Neural progenitor cell (in vitro differentiated cells): ENCODE data around the gene SLBP. TPM values are rescaled to one million over a fixed set of nuclear protein-coding genes. Genes with fewer than 3 reads are reported as not detected.

Experiments
- DNase-seq: peaks from one replicate; pipeline ENCODE4 v3.0.0-alpha.2; 2016; ENCODE audit warnings: low spot score
- H2AFZ ChIP-seq: fragments of 200-600 bp; sonication (generic); replicated peaks from 2 replicates; pipeline ENCODE4 v1.6.1; 2016; ENCODE audit warnings: antibody characterized with exemption
- H3F3A ChIP-seq: fragments of 200-600 bp; sonication (generic); 2 replicates; pipeline ENCODE4 v1.6.1; 2016; ENCODE audit warnings: antibody characterized with exemption, low read depth
- H3K27ac ChIP-seq: fragments of 200-600 bp; sonication (generic); 2 replicates; pipeline ENCODE4 v1.5.1; 2016; ENCODE audit warnings: mild to moderate bottlenecking
- H3K27me3 ChIP-seq: fragments of 200-600 bp; sonication (generic); 2 replicates; pipeline ENCODE4 v1.6.1; 2016; ENCODE audit warnings: mild to moderate bottlenecking, moderate library complexity
- H3K36me3 ChIP-seq: fragments of 200-600 bp; sonication (generic); 2 replicates; pipeline ENCODE4 v1.5.1; 2016
- H3K4me1 ChIP-seq: fragments of 200-600 bp; sonication (generic); 2 replicates; pipeline ENCODE4 v1.6.1; 2016; ENCODE audit warnings: mixed run types
- H3K4me2 ChIP-seq: fragments of 200-600 bp; sonication (generic); 2 replicates; pipeline ENCODE4 v1.6.1; 2016
- H3K4me3 ChIP-seq: fragments of 200-600 bp; sonication (generic); 2 replicates; pipeline ENCODE4 v1.5.1; 2016
- H3K79me2 ChIP-seq: fragments of 200-600 bp; sonication (generic); 2 replicates; pipeline ENCODE4 v1.6.1; 2016; ENCODE audit warnings: low read depth
- H3K9ac ChIP-seq: fragments of 200-600 bp; sonication (generic); 2 replicates; pipeline ENCODE4 v1.6.1; 2016
- H3K9me3 ChIP-seq: fragments of 200-600 bp; sonication (generic); 2 replicates; pipeline ENCODE4 v1.5.1; 2016; ENCODE audit warnings: low read depth
- H4K20me1 ChIP-seq: fragments of 200-600 bp; sonication (generic); 2 replicates; pipeline ENCODE4 v1.6.1; 2016; ENCODE audit warnings: low read depth
- H3K27ac Mint-ChIP-seq: 3 replicates; pipeline ENCODE4 v1.8.0; 2021; ENCODE audit warnings: mixed read lengths
- H3K27me3 Mint-ChIP-seq: 2 replicates; pipeline ENCODE4 v1.8.0; 2022; ENCODE audit warnings: low read depth, mild to moderate bottlenecking, inconsistent platforms, moderate library complexity, mixed read lengths; ENCODE audit not compliant: insufficient read depth
- H3K36me3 Mint-ChIP-seq: 3 replicates; pipeline ENCODE4 v1.8.0; 2021; ENCODE audit warnings: mixed read lengths
- H3K4me1 Mint-ChIP-seq: 3 replicates; pipeline ENCODE4 v1.8.0; 2021; ENCODE audit warnings: mixed read lengths
- H3K4me3 Mint-ChIP-seq: 3 replicates; pipeline ENCODE4 v1.8.0; 2021; ENCODE audit warnings: mild to moderate bottlenecking, moderate library complexity, mixed read lengths
- H3K9me3 Mint-ChIP-seq: 3 replicates; pipeline ENCODE4 v1.8.0; 2020; ENCODE audit warnings: mixed read lengths
- EZH2 ChIP-seq: fragments of 200-600 bp; sonication (generic); IDR thresholded peaks from 2 replicates; pipeline ENCODE4 v1.6.1; 2017; ENCODE audit warnings: antibody characterized with exemption, mild to moderate bottlenecking, moderate library complexity
- EZH2phosphoT487 ChIP-seq: fragments of 200-600 bp; sonication (generic); IDR thresholded peaks from 2 replicates; pipeline ENCODE4 v1.6.1; 2017; ENCODE audit warnings: antibody characterized with exemption
- total RNA-seq: library from RNA; depleted of rRNA; stranded (reverse); fragments of >200 nt; gene quantifications from 2 replicates; pipeline ENCODE4 v1.2.3, GENCODE V29; 2015; ENCODE audit warnings: low replicate concordance
- TF ChIP-seq, protein P1 (sequence below): fragments of 200-600 bp; sonication (generic); IDR thresholded peaks from 2 replicates; pipeline ENCODE4 v1.5.1; 2017; ENCODE audit warnings: antibody characterized with exemption, mild to moderate bottlenecking

The SLBP gene
- total RNA-seq, 1 donor from 2014 or later, result 119 TPM

DNA sequence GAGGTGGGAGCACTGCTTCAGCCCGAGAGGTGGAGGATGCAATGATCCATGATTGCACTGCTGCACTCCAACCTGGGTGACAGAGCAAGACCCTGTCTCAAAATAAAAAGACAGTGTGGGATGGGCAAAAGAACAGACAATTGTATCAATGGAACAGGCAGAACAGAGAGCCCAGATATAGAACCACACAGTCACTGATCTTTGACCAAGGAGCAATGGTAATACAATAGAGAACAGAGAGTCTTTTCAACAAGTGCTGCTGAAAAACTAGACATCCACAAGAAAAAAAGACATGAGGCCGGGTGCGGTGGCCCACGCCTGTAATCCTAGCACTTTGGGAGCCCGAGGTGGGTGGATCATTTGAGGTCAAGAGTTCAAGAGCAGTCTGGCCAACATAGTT is 33.9 kb downstream of the SLBP start:
- DNase-seq, result no peak
- H3K4me3 Mint-ChIP-seq, result no peak overlapping the region
- Histone ChIP-seq H3K27me3 (peaks cover 14% of the 10 kb centered on the region), H3K4me2 (no peak overlapping the region), H3K79me2 (no peaks in the 10 kb centered on the region), H3K36me3 (no peaks in the 10 kb centered on the region), H3K9me3 (no peaks in the 10 kb centered on the region), H3K4me1 (no peaks in the 10 kb centered on the region), H4K20me1 (no peaks in the 10 kb centered on the region), H3K4me3 (no peak overlapping the region), H3K9ac (no peak overlapping the region), H3K27ac (no peak overlapping the region), H2AFZ (no peak overlapping the region), H3F3A (peaks cover 10% of the 10 kb centered on the region)
- H3K9me3 Mint-ChIP-seq, result no peaks in the 10 kb centered on the region
- TF ChIP-seq, protein P1, sequence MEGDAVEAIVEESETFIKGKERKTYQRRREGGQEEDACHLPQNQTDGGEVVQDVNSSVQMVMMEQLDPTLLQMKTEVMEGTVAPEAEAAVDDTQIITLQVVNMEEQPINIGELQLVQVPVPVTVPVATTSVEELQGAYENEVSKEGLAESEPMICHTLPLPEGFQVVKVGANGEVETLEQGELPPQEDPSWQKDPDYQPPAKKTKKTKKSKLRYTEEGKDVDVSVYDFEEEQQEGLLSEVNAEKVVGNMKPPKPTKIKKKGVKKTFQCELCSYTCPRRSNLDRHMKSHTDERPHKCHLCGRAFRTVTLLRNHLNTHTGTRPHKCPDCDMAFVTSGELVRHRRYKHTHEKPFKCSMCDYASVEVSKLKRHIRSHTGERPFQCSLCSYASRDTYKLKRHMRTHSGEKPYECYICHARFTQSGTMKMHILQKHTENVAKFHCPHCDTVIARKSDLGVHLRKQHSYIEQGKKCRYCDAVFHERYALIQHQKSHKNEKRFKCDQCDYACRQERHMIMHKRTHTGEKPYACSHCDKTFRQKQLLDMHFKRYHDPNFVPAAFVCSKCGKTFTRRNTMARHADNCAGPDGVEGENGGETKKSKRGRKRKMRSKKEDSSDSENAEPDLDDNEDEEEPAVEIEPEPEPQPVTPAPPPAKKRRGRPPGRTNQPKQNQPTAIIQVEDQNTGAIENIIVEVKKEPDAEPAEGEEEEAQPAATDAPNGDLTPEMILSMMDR, result no peak
- TF ChIP-seq EZH2 (no peak), EZH2phosphoT487 (no peak)
- H3K4me1 Mint-ChIP-seq, result peaks cover 14% of the 10 kb centered on the region
- peaks cover 4% of the 10 kb centered on the region for H3K27me3 Mint-ChIP-seq
- H3K27ac Mint-ChIP-seq, result no peak overlapping the region
- peaks cover 3% of the 10 kb centered on the region for H3K36me3 Mint-ChIP-seq

DNA sequence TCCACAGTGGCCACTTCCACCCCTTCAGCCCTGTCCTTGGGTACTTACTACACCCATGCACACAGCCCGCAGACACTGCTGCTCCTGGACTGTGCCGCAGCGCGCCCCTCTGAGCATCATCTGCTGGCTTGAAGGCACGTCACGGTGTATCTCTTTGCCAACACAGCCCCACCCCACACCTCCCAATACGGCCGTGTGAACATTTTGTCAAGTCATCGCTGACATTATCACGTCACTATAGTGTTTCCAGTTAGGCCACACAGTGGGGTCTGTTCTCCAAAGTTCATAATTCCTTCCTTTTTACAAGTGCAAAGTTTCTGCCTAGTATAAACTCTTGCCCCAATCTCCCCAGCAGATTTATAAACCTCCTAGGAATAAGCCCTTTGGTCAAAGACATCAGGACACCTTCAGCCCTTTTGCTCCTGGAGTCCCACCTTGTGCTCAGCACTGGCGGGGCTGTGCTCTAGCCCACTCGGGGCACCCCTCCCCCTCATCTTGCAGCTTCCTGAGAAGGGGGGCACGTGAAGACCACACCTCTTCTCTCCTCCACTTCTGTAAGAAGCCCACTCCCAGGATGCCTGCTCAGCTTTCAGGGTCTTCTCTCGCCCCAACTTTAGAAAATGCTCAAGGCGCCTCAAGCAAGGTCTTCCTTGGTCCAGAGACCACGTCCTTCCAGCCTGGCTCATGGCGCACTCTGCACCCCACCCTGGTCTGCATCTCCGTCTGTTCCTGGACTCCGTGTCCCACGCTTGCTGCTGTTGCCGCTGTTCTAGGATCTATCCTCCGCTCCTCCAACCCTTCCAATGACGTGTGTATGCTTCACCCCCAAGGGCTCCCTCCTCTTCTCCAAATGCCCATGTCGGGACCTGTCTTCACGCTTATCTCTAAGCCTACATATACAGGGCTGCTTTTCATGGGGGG is 35.3 kb downstream of the SLBP start:
- H4K20me1 ChIP-seq, result no peaks in the 10 kb centered on the region

DNA sequence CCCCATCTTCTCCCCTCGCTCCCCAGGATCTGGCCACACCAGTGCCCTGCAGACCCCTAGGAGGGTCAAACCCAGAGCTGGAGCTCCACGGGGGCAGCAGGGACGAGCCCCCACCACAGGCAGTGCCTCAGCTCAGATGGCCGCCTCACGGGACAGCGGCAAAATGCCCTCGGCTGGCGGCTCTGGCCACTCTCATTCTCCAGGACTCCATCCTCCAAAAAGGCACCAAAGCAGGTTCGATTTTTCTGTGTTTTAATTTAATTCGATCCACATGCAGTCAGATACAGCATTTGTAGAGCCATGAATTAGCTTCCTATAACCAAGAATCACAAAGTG is 36.3 kb downstream of the SLBP start:
- peaks cover 7% of the 10 kb centered on the region for H3K27me3 Mint-ChIP-seq
- no peak overlapping the region for H3K27ac Mint-ChIP-seq
- no peak overlapping the region for H3K27ac ChIP-seq
- H2AFZ ChIP-seq, result no peak overlapping the region
- H4K20me1 ChIP-seq, result no peaks in the 10 kb centered on the region
- H3K4me1 Mint-ChIP-seq, result peaks cover 6% of the 10 kb centered on the region
- no peaks in the 10 kb centered on the region for H3K36me3 ChIP-seq
- no peak overlapping the region for H3K4me3 ChIP-seq
- no peaks in the 10 kb centered on the region for H3F3A ChIP-seq
- no peaks in the 10 kb centered on the region for H3K9me3 ChIP-seq
- TF ChIP-seq EZH2phosphoT487 (no peak), EZH2 (no peak)
- TF ChIP-seq, protein P1, result no peak
- H3K36me3 Mint-ChIP-seq, result no peaks in the 10 kb centered on the region
- DNase-seq, result no peak
- no peaks in the 10 kb centered on the region for H3K27me3 ChIP-seq
- H3K79me2 ChIP-seq, result no peaks in the 10 kb centered on the region
- no peak overlapping the region for H3K4me2 ChIP-seq
- H3K9me3 Mint-ChIP-seq, result no peaks in the 10 kb centered on the region
- H3K4me1 ChIP-seq, result no peaks in the 10 kb centered on the region
- no peak overlapping the region for H3K9ac ChIP-seq
- H3K4me3 Mint-ChIP-seq, result no peak overlapping the region

More for the DNA sequence above, 35.3 kb downstream of the SLBP start:
- Mint-ChIP-seq H3K36me3 (no peaks in the 10 kb centered on the region), H3K27me3 (peaks cover 7% of the 10 kb centered on the region), H3K4me1 (peaks cover 6% of the 10 kb centered on the region), H3K9me3 (no peaks in the 10 kb centered on the region), H3K4me3 (no peak overlapping the region), H3K27ac (peak overlapping the region; percentile 55)
- H3F3A ChIP-seq, result no peaks in the 10 kb centered on the region
- H3K4me1 ChIP-seq, result no peaks in the 10 kb centered on the region
- DNase-seq, result no peak
- TF ChIP-seq EZH2 (no peak), EZH2phosphoT487 (no peak)
- TF ChIP-seq, protein P1, result no peak
- H3K4me3 ChIP-seq, result no peak overlapping the region
- H3K79me2 ChIP-seq, result no peaks in the 10 kb centered on the region
- H3K9me3 ChIP-seq, result no peaks in the 10 kb centered on the region
- no peaks in the 10 kb centered on the region for H3K36me3 ChIP-seq
- no peak overlapping the region for H3K27ac ChIP-seq
- no peaks in the 10 kb centered on the region for H3K27me3 ChIP-seq
- H3K9ac ChIP-seq, result no peak overlapping the region
- no peak overlapping the region for H2AFZ ChIP-seq
- no peak overlapping the region for H3K4me2 ChIP-seq
